Muscle layer of colon (tissue), 2 donors: ENCODE measurements around the gene DOK3.

Source experiments
- H3K27ac ChIP-seq: one replicate; pipeline ENCODE4 v1.7.0; 2013; ENCODE audit warnings: low read depth, mild to moderate bottlenecking, low read length, moderate library complexity
- H3K27me3 ChIP-seq, 2 donors: one replicate each; pipeline ENCODE4 v1.7.0; 2013; ENCODE audit warnings: low read length in 2 of 2, mild to moderate bottlenecking in 2 of 2; ENCODE audit not compliant: insufficient read depth in 2 of 2, control insufficient read depth in 1 of 2
- H3K36me3 ChIP-seq: one replicate; pipeline ENCODE4 v1.7.0; 2013; ENCODE audit warnings: mild to moderate bottlenecking, low read length; ENCODE audit not compliant: insufficient read depth
- H3K4me1 ChIP-seq: one replicate; pipeline ENCODE4 v1.7.0; 2013; ENCODE audit warnings: mild to moderate bottlenecking, low read length; ENCODE audit not compliant: insufficient read depth
- H3K4me3 ChIP-seq, 2 donors: one replicate each; pipeline ENCODE4 v1.7.0; 2013; ENCODE audit warnings: low read length in 2 of 2, low read depth in 1 of 2, mild to moderate bottlenecking in 1 of 2, moderate library complexity in 1 of 2
- H3K9ac ChIP-seq: one replicate; pipeline ENCODE4 v1.7.0; 2013; ENCODE audit warnings: low read length
- H3K9me3 ChIP-seq: one replicate; pipeline ENCODE4 v1.7.0; 2013; ENCODE audit warnings: mild to moderate bottlenecking, low read length
- donor health status: abdominal sarcoma.
- donor health status: Adenocarcinoma of cecum.

The DOK3 gene, protein sequence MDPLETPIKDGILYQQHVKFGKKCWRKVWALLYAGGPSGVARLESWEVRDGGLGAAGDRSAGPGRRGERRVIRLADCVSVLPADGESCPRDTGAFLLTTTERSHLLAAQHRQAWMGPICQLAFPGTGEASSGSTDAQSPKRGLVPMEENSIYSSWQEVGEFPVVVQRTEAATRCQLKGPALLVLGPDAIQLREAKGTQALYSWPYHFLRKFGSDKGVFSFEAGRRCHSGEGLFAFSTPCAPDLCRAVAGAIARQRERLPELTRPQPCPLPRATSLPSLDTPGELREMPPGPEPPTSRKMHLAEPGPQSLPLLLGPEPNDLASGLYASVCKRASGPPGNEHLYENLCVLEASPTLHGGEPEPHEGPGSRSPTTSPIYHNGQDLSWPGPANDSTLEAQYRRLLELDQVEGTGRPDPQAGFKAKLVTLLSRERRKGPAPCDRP

DNA sequence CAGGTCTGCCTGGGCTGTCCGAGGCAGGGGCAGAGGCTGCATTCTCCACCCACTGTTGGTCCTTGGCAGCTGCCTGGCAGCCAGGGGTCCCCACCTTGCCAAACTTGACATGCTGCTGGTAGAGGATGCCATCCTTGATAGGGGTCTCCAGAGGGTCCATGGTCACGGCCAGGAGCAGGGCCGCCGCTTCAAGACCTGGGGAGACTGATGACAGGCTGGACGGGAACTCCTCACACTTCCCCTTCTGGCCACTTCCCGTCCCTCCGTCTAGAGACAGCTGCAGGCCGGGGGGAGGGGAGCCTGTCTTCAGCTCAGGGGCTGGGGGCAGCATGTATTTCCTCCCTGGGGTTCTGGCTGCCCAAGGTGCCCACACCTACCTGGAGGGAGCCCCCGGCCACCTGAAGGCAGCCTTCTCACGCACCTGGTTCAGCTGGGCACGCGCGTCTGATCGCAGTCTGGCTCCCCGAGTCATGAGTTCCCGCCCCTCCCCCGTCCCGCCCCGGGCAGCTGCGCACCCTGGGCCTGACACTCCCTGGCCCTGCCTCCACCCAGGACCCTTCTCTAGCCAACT is at the start of gene DOK3:
Gene DOK3, minus strand, starts transcription at position 446 of the 571 bp plus-strand sequence. Its CDS starts 286 bp downstream, at position 160.
- Histone ChIP-seq H3K4me1 (no peaks in the 10 kb centered on the region), H3K4me3 (peak within 1 kb of the TSS in 1 of 2 donors; percentile 32), H3K27ac (no peak within 1 kb of the TSS), H3K9me3 (no peaks in the 10 kb centered on the region), H3K36me3 (peaks cover 45% of the 10 kb centered on the region), H3K27me3 (no peaks in the 10 kb centered on the region), H3K9ac (no peak within 1 kb of the TSS)

DNA sequence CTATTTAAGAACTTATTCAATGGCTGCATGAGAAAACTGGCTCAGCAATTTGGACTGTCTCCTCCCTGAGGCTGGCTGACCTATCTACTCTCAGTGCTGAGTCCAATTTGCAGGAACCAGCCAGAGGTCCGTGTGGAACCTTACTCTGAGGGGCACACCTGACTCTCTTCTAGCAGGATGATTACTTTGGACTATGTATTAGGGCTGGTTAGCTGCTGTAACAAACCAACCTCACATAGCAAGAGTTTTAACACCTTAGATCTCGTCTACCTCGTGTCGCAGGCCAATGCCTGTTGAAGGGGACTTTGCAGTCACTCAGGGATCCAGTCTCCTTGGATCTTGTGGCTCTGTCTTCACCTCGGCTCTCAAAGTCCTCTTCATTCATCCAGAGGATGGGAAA is 48.2 kb upstream of the DOK3 start:
- H3K4me3 ChIP-seq = no peak overlapping the region
- H3K4me1 ChIP-seq = peaks cover 8% of the 10 kb centered on the region
- no peaks in the 10 kb centered on the region for H3K27me3 ChIP-seq
- peaks cover 3% of the 10 kb centered on the region for H3K36me3 ChIP-seq
- no peaks in the 10 kb centered on the region for H3K9me3 ChIP-seq
- H3K9ac ChIP-seq = no peak overlapping the region
- no peak overlapping the region for H3K27ac ChIP-seq

DNA sequence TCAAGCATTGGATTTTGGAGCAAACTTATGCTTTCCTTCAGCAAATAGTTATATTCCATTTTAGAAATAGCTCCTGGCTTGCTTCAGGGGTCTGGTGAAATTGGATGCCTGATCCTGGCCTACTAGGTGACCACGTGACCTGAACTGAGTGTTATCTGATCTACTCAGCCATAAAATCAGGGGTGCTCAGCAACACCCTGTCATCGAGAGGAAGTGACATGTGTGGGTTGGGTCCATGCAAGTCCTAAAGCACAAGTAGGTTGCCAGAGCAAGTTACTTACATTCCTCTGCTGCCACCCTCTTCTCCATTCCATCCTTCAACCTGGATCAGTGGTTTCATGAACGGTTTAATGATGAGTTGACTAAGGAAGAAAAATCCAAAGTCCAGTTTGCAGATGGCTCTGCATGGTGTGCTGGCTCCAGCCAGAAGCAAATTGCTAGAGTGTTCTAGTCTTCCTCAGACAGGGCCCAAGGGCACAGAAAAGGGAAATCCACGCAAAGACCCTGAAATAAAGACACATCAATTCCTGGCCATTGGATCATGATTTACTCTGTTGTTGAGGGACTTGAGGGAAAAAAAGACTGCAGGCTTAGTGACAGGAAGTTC is 47.5 kb upstream of the DOK3 start:
- Histone ChIP-seq H3K27me3 (no peaks in the 10 kb centered on the region), H3K36me3 (peaks cover 8% of the 10 kb centered on the region), H3K9me3 (no peaks in the 10 kb centered on the region), H3K9ac (no peak overlapping the region), H3K4me1 (peaks cover 14% of the 10 kb centered on the region), H3K27ac (no peak overlapping the region), H3K4me3 (no peak overlapping the region)

DNA sequence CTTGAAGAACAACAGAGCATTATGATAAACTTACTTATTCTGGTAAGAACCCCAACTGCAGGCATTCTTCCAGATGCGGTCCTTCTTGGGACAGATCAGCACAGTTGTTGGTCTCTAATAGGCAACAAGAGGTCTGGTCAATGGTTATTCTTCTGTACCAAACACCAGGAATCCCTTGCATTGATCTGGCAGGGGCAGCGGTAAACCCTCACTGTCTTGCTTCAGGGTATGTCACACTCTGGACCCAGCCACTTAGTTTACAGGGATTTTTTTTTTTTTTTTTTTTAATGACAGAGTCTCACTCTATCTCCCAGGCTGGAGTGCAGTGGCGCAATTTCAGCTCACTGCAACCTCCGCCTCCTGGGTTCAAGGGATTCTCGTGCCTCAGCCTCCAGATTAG is 46.0 kb upstream of the DOK3 start:
- H3K27me3 ChIP-seq = no peaks in the 10 kb centered on the region

DNA sequence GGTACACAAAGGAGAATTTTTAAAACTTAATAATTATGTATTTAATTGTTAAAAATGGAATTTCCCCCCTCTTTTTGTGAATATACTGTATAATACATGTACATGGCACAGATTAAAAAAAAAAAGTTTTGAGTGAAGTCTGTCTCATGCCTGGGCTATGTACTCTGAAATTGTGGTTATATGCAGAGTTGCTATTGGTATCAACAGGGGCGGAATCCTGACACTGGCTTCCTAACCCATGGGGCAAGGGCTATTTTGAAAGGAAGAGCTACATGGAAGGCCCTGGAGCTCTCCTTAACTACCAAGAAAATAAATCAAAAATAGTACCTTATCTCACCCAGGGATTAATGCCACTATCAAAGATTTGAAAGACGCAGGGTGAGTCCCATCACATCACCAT is 45.6 kb upstream of the DOK3 start:
- H3K27me3 ChIP-seq = no peaks in the 10 kb centered on the region
- H3K4me1 ChIP-seq = peaks cover 19% of the 10 kb centered on the region
- no peak overlapping the region for H3K9ac ChIP-seq
- H3K36me3 ChIP-seq = peaks cover 24% of the 10 kb centered on the region
- no peaks in the 10 kb centered on the region for H3K9me3 ChIP-seq
- no peak overlapping the region for H3K4me3 ChIP-seq
- H3K27ac ChIP-seq = no peak overlapping the region

More for the DNA sequence above, 46.0 kb upstream of the DOK3 start:
- no peak overlapping the region for H3K4me3 ChIP-seq
- H3K36me3 ChIP-seq = peaks cover 21% of the 10 kb centered on the region
- peaks cover 16% of the 10 kb centered on the region for H3K4me1 ChIP-seq
- H3K27ac ChIP-seq = no peak overlapping the region
- H3K9me3 ChIP-seq = no peaks in the 10 kb centered on the region
- H3K9ac ChIP-seq = no peak overlapping the region

DNA sequence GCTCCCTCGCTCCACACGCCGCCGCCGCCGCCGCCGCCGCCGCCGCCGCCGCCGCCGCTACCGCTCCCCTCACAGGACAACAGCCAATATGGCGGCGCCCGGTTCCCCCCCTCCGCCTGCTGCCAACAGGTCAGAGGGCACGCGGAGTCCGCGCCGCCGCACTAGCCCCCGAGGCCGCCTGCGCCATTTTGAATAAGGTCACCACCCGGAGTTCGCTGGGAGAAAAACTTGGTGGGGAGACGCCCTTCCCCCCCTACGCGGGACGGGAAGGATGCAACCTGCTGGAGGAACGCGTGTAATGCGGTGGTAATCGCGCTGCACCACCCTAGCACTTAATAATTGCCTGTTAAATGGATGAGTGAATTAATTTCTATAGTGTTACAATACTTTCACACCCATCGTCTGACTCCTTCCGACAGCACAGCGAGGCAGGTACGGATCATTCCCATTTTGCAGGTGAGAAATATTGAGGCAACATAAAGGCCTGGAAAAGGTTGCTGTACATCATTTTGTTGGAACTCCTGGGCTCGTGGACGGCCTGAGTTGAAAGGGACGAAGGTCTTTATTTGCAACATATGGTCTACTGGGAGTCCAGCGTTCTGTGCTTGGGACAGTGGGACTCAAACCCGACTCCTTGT is 45.0 kb upstream of the DOK3 start, which contains the start of gene FAM193B:
Gene FAM193B, minus strand, starts transcription at position 90 of the 638 bp plus-strand sequence. CDS start 105 bp downstream, outside the sequence.
- H3K9ac ChIP-seq = peak within 1 kb of the TSS; percentile 53
- H3K4me3 ChIP-seq = peak within 1 kb of the TSS; percentile 71 to 93
- H3K9me3 ChIP-seq = no peaks in the 10 kb centered on the region

DNA sequence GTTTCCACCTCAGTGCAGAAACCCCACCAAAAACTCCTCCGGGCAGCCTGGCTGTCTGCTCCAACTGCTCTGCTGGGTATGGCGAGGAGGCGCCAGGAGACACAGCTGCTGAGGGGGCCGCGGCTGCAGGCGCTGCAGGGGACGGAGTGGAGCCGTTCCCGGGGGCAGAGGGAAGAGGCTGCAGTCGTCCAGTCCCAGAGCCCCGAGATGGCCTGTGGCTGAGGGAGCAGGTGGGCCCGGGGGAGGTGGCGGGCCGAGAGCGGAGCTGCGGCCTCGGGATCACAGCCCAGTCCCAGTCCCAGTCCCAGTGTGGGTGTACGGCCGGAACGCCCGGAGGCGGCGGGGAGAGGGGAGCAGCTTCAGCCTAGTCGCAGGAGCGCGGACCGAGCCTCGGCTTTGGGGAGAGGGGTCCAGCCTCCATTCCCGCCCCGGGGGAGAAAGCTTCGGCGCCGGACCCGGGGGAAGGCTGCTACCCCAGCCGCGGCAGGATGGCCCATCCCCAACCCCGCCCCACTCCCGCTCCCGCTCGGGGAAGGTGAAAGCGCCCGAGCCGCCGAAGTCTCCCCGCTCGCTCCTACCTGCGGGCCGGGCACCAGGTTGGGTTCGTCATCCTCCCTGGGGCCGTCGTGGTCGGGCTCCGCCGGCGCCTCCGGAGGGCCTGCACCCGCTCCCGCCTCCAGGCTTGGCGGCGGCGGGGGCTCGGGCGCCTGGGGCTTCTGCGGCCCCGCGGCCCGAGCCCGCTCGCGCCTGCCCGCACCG is 44.2 kb upstream of the DOK3 start:
- peaks cover 22% of the 10 kb centered on the region for H3K4me1 ChIP-seq
- H3K9ac ChIP-seq = peak overlapping the region; percentile 53
- no peaks in the 10 kb centered on the region for H3K9me3 ChIP-seq
- peak overlapping the region; percentile 71 to 73 for H3K4me3 ChIP-seq
- H3K36me3 ChIP-seq = peaks cover 24% of the 10 kb centered on the region
- no peaks in the 10 kb centered on the region for H3K27me3 ChIP-seq
- H3K27ac ChIP-seq = peak overlapping the region; percentile 78

More for the DNA sequence above, 45.0 kb upstream of the DOK3 start, which contains the start of gene FAM193B:
- no peaks in the 10 kb centered on the region for H3K27me3 ChIP-seq
- H3K4me1 ChIP-seq = peaks cover 21% of the 10 kb centered on the region
- peaks cover 24% of the 10 kb centered on the region for H3K36me3 ChIP-seq
- H3K27ac ChIP-seq = peak within 1 kb of the TSS; percentile 78

DNA sequence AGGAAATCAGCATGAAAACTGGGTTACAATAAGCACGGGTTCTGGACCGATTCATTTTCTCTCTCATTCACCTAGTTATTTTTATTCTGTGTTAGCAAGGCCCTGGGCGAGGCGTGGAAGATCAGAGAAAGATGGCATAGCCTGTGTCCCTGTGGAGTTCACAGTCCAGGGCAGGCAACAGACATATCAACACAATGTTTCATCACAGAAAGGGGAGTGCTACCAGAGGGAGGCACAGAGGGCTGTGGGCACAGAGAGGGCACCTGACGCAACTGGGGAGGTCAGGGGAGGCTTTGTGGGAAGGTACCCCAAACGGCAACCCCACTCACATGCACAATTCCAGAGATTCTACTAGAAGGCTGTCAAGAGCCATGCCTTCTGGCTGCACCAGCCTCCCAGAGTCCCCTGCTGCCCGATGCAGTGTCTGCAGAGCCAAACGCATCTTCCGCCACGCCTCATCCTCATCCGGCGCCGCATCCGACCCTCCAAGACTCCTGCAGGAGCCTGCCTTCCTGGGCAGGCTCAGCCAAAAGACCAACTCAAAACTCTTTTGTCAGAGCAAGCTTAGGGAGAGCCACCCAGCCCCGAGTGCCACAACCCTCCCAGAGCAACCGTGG is 43.3 kb upstream of the DOK3 start:
- peak overlapping the region; percentile 30 for H3K9ac ChIP-seq
- no peaks in the 10 kb centered on the region for H3K9me3 ChIP-seq
- H3K4me3 ChIP-seq = peak overlapping the region; percentile 71 to 73
- peaks cover 31% of the 10 kb centered on the region for H3K4me1 ChIP-seq
- peak overlapping the region; percentile 78 for H3K27ac ChIP-seq
- peaks cover 24% of the 10 kb centered on the region for H3K36me3 ChIP-seq
- no peaks in the 10 kb centered on the region for H3K27me3 ChIP-seq

DNA sequence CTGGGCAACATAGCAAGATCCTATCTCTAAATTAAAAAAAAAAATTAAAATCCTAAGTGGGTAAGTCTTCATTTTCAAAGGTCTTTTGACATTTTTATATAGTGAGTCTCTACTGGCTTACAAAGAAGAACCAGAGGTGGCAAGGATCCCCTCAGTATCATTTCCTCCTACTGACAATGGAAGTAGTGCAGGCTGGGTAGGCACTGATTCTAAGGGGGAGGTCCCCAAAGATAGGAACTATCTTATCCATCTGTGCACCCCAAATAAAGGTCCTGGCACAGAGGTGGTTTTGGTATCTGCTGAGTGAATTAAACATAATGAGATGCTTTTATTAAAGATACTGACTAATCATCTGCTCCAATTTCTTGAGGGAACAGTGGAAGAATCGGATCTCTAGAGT is 40.5 kb upstream of the DOK3 start:
- Histone ChIP-seq H3K36me3 (peaks cover 24% of the 10 kb centered on the region), H3K9ac (no peak overlapping the region), H3K27me3 (no peaks in the 10 kb centered on the region), H3K4me3 (no peak overlapping the region), H3K9me3 (no peaks in the 10 kb centered on the region), H3K27ac (no peak overlapping the region), H3K4me1 (peaks cover 52% of the 10 kb centered on the region)

DNA sequence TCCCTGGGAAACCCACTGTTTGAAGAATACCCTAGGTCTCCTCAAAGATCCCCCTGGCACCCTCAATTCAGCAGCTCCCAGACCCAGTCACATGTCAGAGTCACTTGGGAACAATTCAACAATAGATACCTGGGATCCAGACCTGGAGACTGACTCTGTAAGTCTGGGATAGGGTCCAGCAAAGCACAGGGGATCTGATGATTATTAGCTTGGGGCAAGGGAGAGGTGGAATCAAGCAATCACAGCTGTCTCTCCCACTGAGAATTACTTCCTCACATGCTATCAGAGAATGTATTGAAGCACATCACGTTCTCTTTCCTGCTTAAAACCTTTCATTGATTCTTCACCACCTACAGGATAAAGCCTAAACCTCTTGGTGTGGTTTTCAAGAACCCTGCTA is 38.9 kb upstream of the DOK3 start:
- H3K27ac ChIP-seq = no peak overlapping the region
- peaks cover 24% of the 10 kb centered on the region for H3K36me3 ChIP-seq
- H3K9ac ChIP-seq = no peak overlapping the region
- peaks cover 62% of the 10 kb centered on the region for H3K4me1 ChIP-seq
- no peaks in the 10 kb centered on the region for H3K27me3 ChIP-seq
- no peak overlapping the region for H3K4me3 ChIP-seq
- no peaks in the 10 kb centered on the region for H3K9me3 ChIP-seq
